ENCODE results near the gene HEPN1. TPM values are rescaled to one million over a fixed set of nuclear protein-coding genes. Genes with fewer than 3 reads are reported as not detected.
A peak's percentile ranks its signal among the peaks of the same experiment; 100 is the strongest.

The HEPN1 gene
- total RNA-seq, 4 donors from 2014 or later = not detected

GRCh38 chr11:124915541-124916369, 3.3 kb upstream of the HEPN1 start:
- peaks cover 0 to 2% (median 0%) of the 10 kb centered on the region in 3 donors for H3K4me1 ChIP-seq
- H3K4me3 ChIP-seq = no peak overlapping the region
- H3K27me3 ChIP-seq = peaks cover 0 to 28% (median 0%) of the 10 kb centered on the region in 4 donors
- H3K36me3 ChIP-seq = no peaks in the 10 kb centered on the region
- H3K9me3 ChIP-seq = peaks cover 0 to 8% (median 0%) of the 10 kb centered on the region in 3 donors
- intact Hi-C loops (cut with DNase I) = no loop called here
- H3K27ac ChIP-seq = no peak overlapping the region
- 55 to 64% methylated on average over 2 to 3 of the region's 3 CpGs for WGBS, 2 donors
- no peak for DNase-seq
- no peak for TF ChIP-seq CTCF (IDR thresholded peaks at IDR 0.05)
- TF ChIP-seq POLR2A (IDR thresholded peaks at IDR 0.05) = no peak

GRCh38 chr11:124916370-124916710, 2.7 kb upstream of the HEPN1 start:
- DNase-seq = no peak
- Histone ChIP-seq H3K9me3 (peaks cover 0 to 4% (median 0%) of the 10 kb centered on the region in 3 donors), H3K36me3 (no peaks in the 10 kb centered on the region), H3K27me3 (peaks cover 0 to 34% (median 0%) of the 10 kb centered on the region in 4 donors), H3K4me1 (peaks cover 0 to 8% (median 2%) of the 10 kb centered on the region in 3 donors), H3K27ac (no peak overlapping the region), H3K4me3 (no peak overlapping the region)
- TF ChIP-seq POLR2A (IDR thresholded peaks at IDR 0.05) (no peak), CTCF (IDR thresholded peaks at IDR 0.05) (no peak)
- intact Hi-C loops (cut with DNase I) = no loop called here

DNA sequence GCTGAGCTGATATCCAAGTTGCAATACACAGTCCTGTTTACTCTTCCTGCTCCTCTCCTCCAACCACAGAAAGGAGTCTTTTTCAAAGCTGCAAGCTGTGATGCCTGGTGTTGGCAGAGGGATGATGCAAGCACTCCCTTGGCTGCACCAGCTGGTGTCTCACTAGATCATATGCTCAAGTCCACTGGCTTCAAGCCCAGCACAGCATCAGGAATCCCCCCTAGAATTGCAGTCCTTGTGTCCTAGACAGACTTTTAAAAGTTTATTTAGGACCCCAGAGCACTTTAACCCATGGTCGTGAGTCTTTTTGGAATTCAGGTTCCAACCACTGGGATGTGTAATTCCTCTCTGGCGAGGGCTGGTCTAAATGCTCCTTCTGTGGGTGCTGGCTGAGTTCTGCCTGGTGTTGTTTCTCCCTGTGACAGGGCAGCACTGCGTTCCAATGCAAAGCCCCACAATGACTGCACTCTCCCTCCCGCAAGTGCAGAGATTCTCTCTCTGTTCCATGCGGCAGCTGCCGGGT, 1.9 kb upstream of the HEPN1 start:
- H3K27me3 ChIP-seq = peaks cover 0 to 42% (median 0%) of the 10 kb centered on the region in 4 donors
- H3K27ac ChIP-seq = no peak overlapping the region
- intact Hi-C loops (cut with DNase I) = no loop called here
- no peak overlapping the region for H3K4me3 ChIP-seq
- peaks cover 0 to 2% (median 0%) of the 10 kb centered on the region in 3 donors for H3K9me3 ChIP-seq
- H3K4me1 ChIP-seq = peaks cover 0 to 11% (median 2%) of the 10 kb centered on the region in 3 donors
- no peak for DNase-seq
- TF ChIP-seq POLR2A (IDR thresholded peaks at IDR 0.05) (no peak), CTCF (IDR thresholded peaks at IDR 0.05) (no peak)
- no peaks in the 10 kb centered on the region for H3K36me3 ChIP-seq
- 74 to 89% methylated on average over 5 to 6 of the region's 6 CpGs for WGBS, 2 donors

DNA sequence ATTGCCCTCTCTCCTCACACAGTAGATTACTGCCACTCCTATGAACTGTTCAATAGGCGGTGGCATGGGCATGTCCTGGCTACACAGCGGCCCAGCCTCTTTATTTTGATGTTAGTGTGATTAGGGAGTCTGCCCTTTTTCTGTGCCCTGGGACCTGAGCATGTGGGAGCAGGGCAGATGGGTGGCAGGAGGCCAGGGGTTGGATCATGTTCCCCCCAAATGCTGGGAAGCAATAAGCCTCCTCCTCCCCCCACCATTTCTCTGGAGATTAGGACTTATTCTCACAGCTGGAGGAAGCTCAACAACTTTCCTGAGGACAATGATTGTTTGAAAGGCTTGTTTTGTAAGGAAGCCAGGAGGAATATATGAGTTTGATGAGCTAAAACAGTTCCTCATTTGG, 848 bp downstream of the HEPN1 start:
- Histone ChIP-seq H3K36me3 (no peaks in the 10 kb centered on the region), H3K27me3 (peaks cover 0 to 50% (median 0%) of the 10 kb centered on the region in 4 donors), H3K4me1 (peaks cover 0 to 11% (median 2%) of the 10 kb centered on the region in 3 donors), H3K9me3 (no peaks in the 10 kb centered on the region), H3K27ac (no peak overlapping the region), H3K4me3 (no peak overlapping the region)
- 63 to 67% methylated on average over 1 to 2 of the region's 2 CpGs for WGBS, 2 donors
- no peak for DNase-seq
- no peak for TF ChIP-seq CTCF (IDR thresholded peaks at IDR 0.05)
- TF ChIP-seq POLR2A (IDR thresholded peaks at IDR 0.05) = no peak
- intact Hi-C loops (cut with DNase I) = no loop called here

DNA sequence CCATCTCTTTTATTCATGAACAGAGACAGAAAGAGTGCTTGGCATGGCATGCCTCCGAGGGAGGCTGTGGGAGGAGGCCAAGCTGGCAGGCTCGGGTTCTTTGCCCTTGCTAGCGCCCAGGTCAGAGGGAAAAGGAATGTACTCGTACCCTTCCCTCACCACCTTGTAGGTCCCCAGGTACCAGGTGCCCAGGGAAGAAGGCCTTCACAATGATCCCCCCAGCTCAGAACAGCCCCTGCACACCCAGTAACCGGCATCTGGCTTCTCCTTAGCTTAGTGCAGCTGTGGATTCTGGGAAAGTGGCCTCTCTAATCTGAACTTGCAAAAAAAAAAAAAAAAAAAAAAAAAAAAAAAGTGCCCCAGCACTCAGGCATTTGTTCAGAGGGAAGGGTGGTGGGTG, 1.3 kb downstream of the HEPN1 start:
- Histone ChIP-seq H3K27ac (no peak overlapping the region), H3K36me3 (no peaks in the 10 kb centered on the region), H3K4me3 (peak overlapping the region in 1 of 4 donors; percentile 50), H3K27me3 (peaks cover 0 to 50% (median 0%) of the 10 kb centered on the region in 4 donors), H3K9me3 (no peaks in the 10 kb centered on the region), H3K4me1 (peaks cover 0 to 11% (median 2%) of the 10 kb centered on the region in 3 donors)
- no peak for DNase-seq
- intact Hi-C loops (cut with DNase I) = no loop called here
- 89 to 96% methylated on average over 4 to 5 of the region's 5 CpGs for WGBS, 2 donors
- TF ChIP-seq POLR2A (IDR thresholded peaks at IDR 0.05) (no peak), CTCF (IDR thresholded peaks at IDR 0.05) (no peak)
